Loucy (cell line): ENCODE data around the gene PANX3.

Source experiments
- H2AFZ ChIP-seq: fragments of 200-600 bp; sonication (generic); 2 replicates; pipeline ENCODE4 v1.6.0; 2016; ENCODE audit warnings: antibody characterized with exemption, mild to moderate bottlenecking, low read length, moderate library complexity
- H3F3A ChIP-seq: fragments of 200-600 bp; 2 replicates; pipeline ENCODE4 v1.6.0; 2016; ENCODE audit warnings: antibody characterized with exemption, low read depth, mild to moderate bottlenecking
- H3K27me3 ChIP-seq: fragments of 200-600 bp; sonication (generic); 2 replicates; pipeline ENCODE4 v1.6.1; 2014; ENCODE audit warnings: low read length, mild to moderate bottlenecking; ENCODE audit not compliant: insufficient read depth, poor library complexity, severe bottlenecking
- H3K36me3 ChIP-seq: fragments of 200-600 bp; sonication (generic); 2 replicates; pipeline ENCODE4 v1.6.1; 2016; ENCODE audit warnings: low read length; ENCODE audit not compliant: insufficient read depth
- H3K4me1 ChIP-seq: fragments of 200-600 bp; sonication (generic); 2 replicates; pipeline ENCODE4 v1.5.1; 2014; ENCODE audit warnings: low read length, mild to moderate bottlenecking; ENCODE audit not compliant: insufficient read depth, poor library complexity, severe bottlenecking
- H3K4me2 ChIP-seq: fragments of 200-600 bp; sonication (generic); 2 replicates; pipeline ENCODE4 v1.6.0; 2014; ENCODE audit warnings: antibody characterized with exemption, low read length, low read depth, mild to moderate bottlenecking; ENCODE audit not compliant: poor library complexity, severe bottlenecking
- H3K4me3 ChIP-seq: fragments of 200-600 bp; sonication (generic); 2 replicates; pipeline ENCODE4 v1.5.1; 2014; ENCODE audit warnings: low read length, mild to moderate bottlenecking, mixed read lengths; ENCODE audit not compliant: poor library complexity, severe bottlenecking
- H3K79me2 ChIP-seq: fragments of 200-600 bp; sonication (generic); 2 replicates; pipeline ENCODE4 v1.6.1; 2014; ENCODE audit warnings: low read length; ENCODE audit not compliant: insufficient read depth
- H3K9ac ChIP-seq: fragments of 200-600 bp; sonication (generic); 2 replicates; pipeline ENCODE4 v1.6.0; 2014; ENCODE audit warnings: mild to moderate bottlenecking, low read depth, low read length, moderate library complexity; ENCODE audit not compliant: poor library complexity, severe bottlenecking
- H3K9me2 ChIP-seq: fragments of 200-600 bp; sonication (generic); replicated peaks from 2 replicates; pipeline ENCODE4 v1.6.1; 2016; ENCODE audit warnings: low read depth, low read length, mixed read lengths
- H3K9me3 ChIP-seq: fragments of 200-600 bp; sonication (generic); 2 replicates; pipeline ENCODE4 v1.6.1; 2014; ENCODE audit warnings: mild to moderate bottlenecking, antibody characterized with exemption, low read length, low read depth; ENCODE audit not compliant: insufficient read depth
- H4K20me1 ChIP-seq: fragments of 200-600 bp; sonication (generic); 2 replicates; pipeline ENCODE4 v1.6.0; 2014; ENCODE audit warnings: antibody characterized with exemption, low read length, mild to moderate bottlenecking; ENCODE audit not compliant: insufficient read depth, poor library complexity, severe bottlenecking
- EZH2phosphoT487 ChIP-seq: fragments of 200-600 bp; IDR thresholded peaks from 2 replicates; pipeline ENCODE4 v1.6.1; 2018; ENCODE audit warnings: antibody characterized with exemption, mild to moderate bottlenecking, moderate library complexity, borderline replicate concordance
- TF ChIP-seq, protein P1 (sequence below): fragments of 200-600 bp; sonication (generic); conservative IDR thresholded peaks from 2 replicates; pipeline ENCODE4 v1.5.1; 2014; ENCODE audit warnings: mild to moderate bottlenecking, antibody characterized with exemption, low read length

The PANX3 gene

GRCh38 chr11:124586238-124586860 lies 24.9 kb upstream of the PANX3 start:
- Histone ChIP-seq H3K4me2 (no peak overlapping the region), H2AFZ (no peak overlapping the region), H3K9ac (no peak overlapping the region), H3K36me3 (no peaks in the 10 kb centered on the region), H3K9me3 (no peaks in the 10 kb centered on the region), H3K79me2 (no peaks in the 10 kb centered on the region), H3K4me3 (no peak overlapping the region), H3K27me3 (no peaks in the 10 kb centered on the region), H3K9me2 (no peaks in the 10 kb centered on the region), H3K4me1 (no peaks in the 10 kb centered on the region), H3F3A (no peaks in the 10 kb centered on the region), H4K20me1 (no peaks in the 10 kb centered on the region)
- TF ChIP-seq, protein P1, sequence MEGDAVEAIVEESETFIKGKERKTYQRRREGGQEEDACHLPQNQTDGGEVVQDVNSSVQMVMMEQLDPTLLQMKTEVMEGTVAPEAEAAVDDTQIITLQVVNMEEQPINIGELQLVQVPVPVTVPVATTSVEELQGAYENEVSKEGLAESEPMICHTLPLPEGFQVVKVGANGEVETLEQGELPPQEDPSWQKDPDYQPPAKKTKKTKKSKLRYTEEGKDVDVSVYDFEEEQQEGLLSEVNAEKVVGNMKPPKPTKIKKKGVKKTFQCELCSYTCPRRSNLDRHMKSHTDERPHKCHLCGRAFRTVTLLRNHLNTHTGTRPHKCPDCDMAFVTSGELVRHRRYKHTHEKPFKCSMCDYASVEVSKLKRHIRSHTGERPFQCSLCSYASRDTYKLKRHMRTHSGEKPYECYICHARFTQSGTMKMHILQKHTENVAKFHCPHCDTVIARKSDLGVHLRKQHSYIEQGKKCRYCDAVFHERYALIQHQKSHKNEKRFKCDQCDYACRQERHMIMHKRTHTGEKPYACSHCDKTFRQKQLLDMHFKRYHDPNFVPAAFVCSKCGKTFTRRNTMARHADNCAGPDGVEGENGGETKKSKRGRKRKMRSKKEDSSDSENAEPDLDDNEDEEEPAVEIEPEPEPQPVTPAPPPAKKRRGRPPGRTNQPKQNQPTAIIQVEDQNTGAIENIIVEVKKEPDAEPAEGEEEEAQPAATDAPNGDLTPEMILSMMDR, result peak; percentile 69
- TF ChIP-seq EZH2phosphoT487, result no peak

DNA sequence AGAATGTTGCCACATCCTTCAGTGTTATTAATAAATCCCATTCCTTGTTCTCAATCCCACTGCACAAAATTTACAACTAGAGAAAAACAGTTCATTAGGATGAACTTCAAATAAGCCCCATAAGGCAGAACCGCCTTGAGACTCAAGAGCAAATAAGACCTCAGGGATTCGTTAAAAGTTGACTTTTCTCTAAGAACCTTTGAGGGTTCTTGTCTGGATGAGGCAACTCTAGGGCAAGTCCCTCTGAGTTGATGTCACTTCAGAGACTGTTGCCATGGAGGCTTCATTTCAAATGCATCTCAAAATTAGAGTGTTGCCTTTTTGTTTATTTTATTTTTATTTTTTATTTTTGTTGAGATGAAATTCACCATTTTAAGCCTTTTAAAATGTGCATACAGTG lies 19.8 kb upstream of the PANX3 start:
- Histone ChIP-seq H3K9ac (no peak overlapping the region), H3K4me1 (no peaks in the 10 kb centered on the region), H3K79me2 (no peaks in the 10 kb centered on the region), H3K27me3 (no peaks in the 10 kb centered on the region), H3K9me2 (no peaks in the 10 kb centered on the region), H3K36me3 (no peaks in the 10 kb centered on the region), H4K20me1 (no peaks in the 10 kb centered on the region), H3F3A (no peaks in the 10 kb centered on the region), H2AFZ (no peak overlapping the region), H3K4me2 (no peak overlapping the region), H3K9me3 (no peaks in the 10 kb centered on the region), H3K4me3 (no peak overlapping the region)
- TF ChIP-seq, protein P1, result no peak
- no peak for TF ChIP-seq EZH2phosphoT487

DNA sequence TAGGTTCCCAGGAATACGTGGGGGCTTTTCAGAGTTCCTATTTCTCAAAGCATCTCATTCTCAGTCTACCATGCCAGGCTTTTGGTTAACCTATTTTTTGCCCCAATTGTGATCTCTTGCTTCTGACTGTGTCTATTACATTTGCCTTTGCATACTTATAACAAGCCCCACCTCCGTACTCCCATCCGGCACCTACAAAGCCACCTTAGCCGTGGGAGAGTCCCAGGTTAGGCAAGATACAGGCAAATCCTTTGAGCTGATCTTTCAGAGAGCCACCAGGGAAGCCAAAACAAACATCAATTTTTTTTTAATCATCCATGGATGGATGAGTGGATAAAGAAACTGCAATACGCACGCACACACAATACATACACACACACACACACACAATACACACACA lies 18.6 kb upstream of the PANX3 start:
- no peak overlapping the region for H3K4me3 ChIP-seq
- H3K4me1 ChIP-seq, result no peaks in the 10 kb centered on the region
- H3K79me2 ChIP-seq, result no peaks in the 10 kb centered on the region
- H3K36me3 ChIP-seq, result no peaks in the 10 kb centered on the region
- H2AFZ ChIP-seq, result no peak overlapping the region
- H3K9me2 ChIP-seq, result no peaks in the 10 kb centered on the region
- peaks cover 4% of the 10 kb centered on the region for H3K27me3 ChIP-seq
- H3K4me2 ChIP-seq, result no peak overlapping the region
- no peaks in the 10 kb centered on the region for H3F3A ChIP-seq
- no peak overlapping the region for H3K9ac ChIP-seq
- no peaks in the 10 kb centered on the region for H3K9me3 ChIP-seq
- TF ChIP-seq EZH2phosphoT487, result no peak
- TF ChIP-seq, protein P1, result no peak
- no peaks in the 10 kb centered on the region for H4K20me1 ChIP-seq
